Skeletal muscle satellite cell (primary cell): ENCODE data around the gene COLEC12.
"Not testable (repeated sequence)": the region's sequence is repeated elsewhere in the genome, so short reads cannot be mapped to it uniquely, and the experiment has no call there.

Experiments
- H3K27me3 ChIP-seq: 2 replicates; pipeline ENCODE4 v1.7.0; 2013; ENCODE audit warnings: low read length; ENCODE audit not compliant: control insufficient read depth, insufficient read depth
- H3K36me3 ChIP-seq: 2 replicates; pipeline ENCODE4 v1.7.0; 2013; ENCODE audit warnings: mild to moderate bottlenecking, control low read depth, low read length; ENCODE audit not compliant: insufficient read depth
- H3K4me1 ChIP-seq: 2 replicates; pipeline ENCODE4 v1.7.0; 2013; ENCODE audit warnings: low read length; ENCODE audit not compliant: control insufficient read depth, insufficient read depth
- H3K4me2 ChIP-seq: 2 replicates; pipeline ENCODE4 v1.7.0; 2013; ENCODE audit warnings: mild to moderate bottlenecking, low read length
- H3K4me3 ChIP-seq: 2 replicates; pipeline ENCODE4 v1.7.0; 2013; ENCODE audit warnings: low read length
- H3K9ac ChIP-seq: 2 replicates; pipeline ENCODE4 v1.7.0; 2013; ENCODE audit warnings: mild to moderate bottlenecking, low read depth, low read length, moderate library complexity
- H3K9me3 ChIP-seq: replicated peaks from 2 replicates; pipeline ENCODE4 v1.7.0; 2013; ENCODE audit warnings: mild to moderate bottlenecking, control low read depth, low read length

Gene COLEC12

GRCh38 chr18:297936-298335, 202.6 kb downstream of the COLEC12 start:
- Histone ChIP-seq H3K4me2 (no peak overlapping the region), H3K4me3 (no peak overlapping the region), H3K9ac (no peak overlapping the region), H3K9me3 (no peaks in the 10 kb centered on the region), H3K4me1 (no peaks in the 10 kb centered on the region), H3K36me3 (no peaks in the 10 kb centered on the region), H3K27me3 (peaks cover 79% of the 10 kb centered on the region)

- no peaks in the 10 kb centered on the region for H3K9me3 ChIP-seq
- H3K27me3 ChIP-seq, result peaks cover 67% of the 10 kb centered on the region
- no peak overlapping the region for H3K9ac ChIP-seq
- H3K4me1 ChIP-seq, result no peaks in the 10 kb centered on the region
- no peak overlapping the region for H3K4me3 ChIP-seq
- no peak overlapping the region for H3K4me2 ChIP-seq
- H3K36me3 ChIP-seq, result no peaks in the 10 kb centered on the region
Observed at GRCh38 chr18:295756-296490, 204.6 kb downstream of the COLEC12 start.

DNA sequence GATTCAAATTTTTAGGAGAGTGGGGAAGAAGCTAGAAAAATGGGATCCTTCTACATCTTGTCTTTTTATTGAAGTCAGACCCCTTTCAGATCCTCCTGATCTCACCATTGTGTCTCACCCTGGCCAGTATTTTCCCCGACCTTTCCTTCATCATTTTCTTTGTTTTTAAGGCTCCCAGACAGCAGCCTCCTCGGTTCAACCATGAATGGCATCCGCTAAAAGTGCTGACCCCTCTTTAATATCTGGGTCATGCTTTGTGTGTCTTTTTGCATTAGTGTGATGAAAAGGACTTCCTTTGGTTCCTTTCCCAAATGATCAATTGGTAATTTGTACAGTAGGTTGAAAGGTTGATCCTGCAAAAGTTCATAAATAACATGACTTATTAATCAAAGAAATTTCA, 205.9 kb downstream of the COLEC12 start:
- Histone ChIP-seq H3K27me3 (peaks cover 61% of the 10 kb centered on the region), H3K9me3 (no peaks in the 10 kb centered on the region), H3K4me3 (no peak overlapping the region), H3K9ac (no peak overlapping the region), H3K36me3 (no peaks in the 10 kb centered on the region), H3K4me1 (no peaks in the 10 kb centered on the region), H3K4me2 (no peak overlapping the region)

GRCh38 chr18:293536-293935, 207.0 kb downstream of the COLEC12 start:
- H3K4me1 ChIP-seq, result no peaks in the 10 kb centered on the region
- H3K27me3 ChIP-seq, result peaks cover 56% of the 10 kb centered on the region
- H3K9me3 ChIP-seq, result no peaks in the 10 kb centered on the region
- no peaks in the 10 kb centered on the region for H3K36me3 ChIP-seq
- no peak overlapping the region for H3K4me2 ChIP-seq
- no peak overlapping the region for H3K4me3 ChIP-seq
- no peak overlapping the region for H3K9ac ChIP-seq

- no peak overlapping the region for H3K4me2 ChIP-seq
- H3K9ac ChIP-seq, result no peak overlapping the region
- H3K4me1 ChIP-seq, result no peaks in the 10 kb centered on the region
- no peaks in the 10 kb centered on the region for H3K9me3 ChIP-seq
- H3K4me3 ChIP-seq, result no peak overlapping the region
- H3K27me3 ChIP-seq, result peaks cover 50% of the 10 kb centered on the region
- H3K36me3 ChIP-seq, result no peaks in the 10 kb centered on the region
Observed at GRCh38 chr18:292271-292670, 208.2 kb downstream of the COLEC12 start.

DNA sequence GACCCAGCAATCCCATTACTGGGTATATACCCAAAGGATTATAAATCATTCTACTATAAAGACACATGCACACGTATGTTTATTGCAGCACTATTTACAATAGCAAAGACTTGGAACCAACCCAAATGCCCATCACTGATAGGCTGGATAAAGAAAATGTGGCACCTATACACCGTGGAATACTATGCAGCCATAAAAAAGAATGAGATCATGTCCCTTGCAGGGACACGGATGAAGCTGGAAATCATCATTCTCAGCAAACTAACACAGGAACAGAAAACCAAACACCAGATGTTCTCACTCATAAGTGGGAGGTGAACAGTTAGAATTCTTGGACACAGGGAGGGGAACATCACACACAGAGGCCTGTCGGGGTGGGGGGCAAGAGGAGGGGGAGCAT, 210.5 kb downstream of the COLEC12 start:
- H3K27me3 ChIP-seq, result peaks cover 37% of the 10 kb centered on the region
- H3K36me3 ChIP-seq, H3K4me1 ChIP-seq, H3K9me3 ChIP-seq, H3K9ac ChIP-seq, H3K4me2 ChIP-seq, H3K4me3 ChIP-seq: not testable (repeated sequence)

- Histone ChIP-seq H3K9ac (no peak overlapping the region), H3K9me3 (no peaks in the 10 kb centered on the region), H3K4me3 (no peak overlapping the region), H3K4me1 (no peaks in the 10 kb centered on the region), H3K27me3 (peaks cover 37% of the 10 kb centered on the region), H3K36me3 (no peaks in the 10 kb centered on the region), H3K4me2 (no peak overlapping the region)
Observed at GRCh38 chr18:289026-289425, 211.5 kb downstream of the COLEC12 start.

DNA sequence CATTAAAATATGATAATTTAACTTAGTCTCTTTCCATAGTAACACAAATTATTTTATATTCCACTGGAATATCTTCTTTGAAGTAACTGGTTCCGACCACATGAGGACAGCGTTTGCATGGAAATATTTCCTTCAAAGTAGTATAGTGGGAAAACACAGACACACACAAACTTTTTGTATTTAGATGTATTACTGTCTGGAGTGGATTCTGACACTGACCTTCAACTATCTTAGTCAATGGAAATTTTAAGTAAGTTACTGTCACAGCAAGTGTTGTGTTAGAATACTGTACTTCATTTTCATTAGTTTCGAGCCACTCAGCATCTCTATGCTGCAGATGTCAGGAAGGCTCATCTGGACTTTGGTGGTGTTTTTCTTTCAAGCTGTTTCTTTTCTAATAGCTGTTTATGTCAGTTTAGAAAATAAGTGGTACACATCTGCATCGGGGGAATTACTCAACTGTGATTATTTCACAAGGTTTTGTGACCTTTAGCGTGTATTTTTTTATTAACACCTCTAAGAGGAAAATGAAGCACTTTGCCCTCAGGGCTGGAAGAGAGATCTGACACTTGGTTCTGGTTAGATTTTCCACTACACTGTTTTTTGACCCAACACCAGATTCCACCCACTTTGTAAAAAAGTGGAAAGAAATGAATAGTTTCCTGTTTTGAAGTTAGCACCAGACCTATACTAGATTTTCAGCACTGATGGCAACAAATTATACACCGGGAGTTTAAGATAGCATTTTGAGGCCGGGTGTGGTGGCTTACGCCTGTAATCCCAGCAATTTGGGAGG, 213.8 kb downstream of the COLEC12 start:
- Histone ChIP-seq H3K4me2 (no peak overlapping the region), H3K36me3 (no peaks in the 10 kb centered on the region), H3K4me1 (no peaks in the 10 kb centered on the region), H3K9me3 (no peaks in the 10 kb centered on the region), H3K9ac (no peak overlapping the region), H3K27me3 (peaks cover 32% of the 10 kb centered on the region), H3K4me3 (no peak overlapping the region)

GRCh38 chr18:285817-286216, 214.7 kb downstream of the COLEC12 start:
- H3K36me3 ChIP-seq, result no peaks in the 10 kb centered on the region
- H3K9me3 ChIP-seq, result no peaks in the 10 kb centered on the region
- no peak overlapping the region for H3K4me2 ChIP-seq
- H3K4me1 ChIP-seq, result no peaks in the 10 kb centered on the region
- no peak overlapping the region for H3K9ac ChIP-seq
- H3K27me3 ChIP-seq, result peaks cover 29% of the 10 kb centered on the region
- H3K4me3 ChIP-seq, result no peak overlapping the region

GRCh38 chr18:275486-275885, 225.0 kb downstream of the COLEC12 start:
- H3K4me3 ChIP-seq, result no peak overlapping the region
- no peaks in the 10 kb centered on the region for H3K27me3 ChIP-seq
- no peaks in the 10 kb centered on the region for H3K36me3 ChIP-seq
- H3K4me2 ChIP-seq, result no peak overlapping the region
- no peak overlapping the region for H3K9ac ChIP-seq
- H3K4me1 ChIP-seq, result no peaks in the 10 kb centered on the region
- H3K9me3 ChIP-seq, result no peaks in the 10 kb centered on the region

DNA sequence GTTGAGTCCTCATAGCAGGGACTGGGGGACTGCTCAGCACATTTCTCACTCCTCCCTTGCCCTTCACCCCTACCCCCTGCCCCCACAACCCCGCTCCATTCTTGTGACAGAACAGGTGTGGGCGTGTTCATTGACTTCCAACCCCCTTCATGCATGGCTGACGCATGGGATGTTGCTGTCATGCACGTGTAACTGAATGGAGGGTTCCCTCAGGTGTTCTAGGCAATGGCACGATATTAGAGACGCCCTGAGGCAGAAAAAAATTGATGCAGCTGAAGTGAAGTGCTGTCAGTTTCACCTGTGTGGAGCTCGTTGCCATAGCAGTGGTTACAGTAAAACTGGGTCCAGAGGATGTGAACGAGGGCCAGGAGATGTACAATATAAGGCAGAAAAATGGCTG, 226.2 kb downstream of the COLEC12 start:
- H3K4me1 ChIP-seq, result no peaks in the 10 kb centered on the region
- H3K9ac ChIP-seq, result no peak overlapping the region
- H3K27me3 ChIP-seq, result no peaks in the 10 kb centered on the region
- no peaks in the 10 kb centered on the region for H3K36me3 ChIP-seq
- no peaks in the 10 kb centered on the region for H3K9me3 ChIP-seq
- H3K4me3 ChIP-seq, result no peak overlapping the region
- no peak overlapping the region for H3K4me2 ChIP-seq

- Histone ChIP-seq H3K4me1 (peaks cover 5% of the 10 kb centered on the region), H3K4me2 (no peak overlapping the region), H3K4me3 (no peak overlapping the region), H3K36me3 (no peaks in the 10 kb centered on the region), H3K27me3 (no peaks in the 10 kb centered on the region), H3K9me3 (no peaks in the 10 kb centered on the region), H3K9ac (no peak overlapping the region)
Observed at GRCh38 chr18:273525-273924, 227.0 kb downstream of the COLEC12 start.
